GM12878 (cell line): ENCODE data around the gene MPPED1. TPM values are rescaled to one million over a fixed set of nuclear protein-coding genes. Genes with fewer than 3 reads are reported as not detected.

ENCODE experiments used
- ATAC-seq: fragments of 200-7000 bp; cut with Tn5 transposase; 3 replicates; pipeline ENCODE4 v1.9.1; 2020; ENCODE audit warnings: mild to moderate bottlenecking, moderate library complexity
- BruUV-seq: library from RNA; stranded (reverse); fragments of 400-500 nt; replicated peaks from 2 replicates; lab custom pipeline; 2021; lab: Mats Ljungman, UMichigan
- CTCF ChIA-PET: fragments of 300-600 bp; sonication (Branson Sonifier 250); formaldehyde crosslinking; extraction: SDS; loops from one replicate; lab custom pipeline; 2021; ENCODE audit warnings: inconsistent platforms; lab: Yijun Ruan, JAX
- POLR2A ChIA-PET: fragments of 350-600 bp; formaldehyde crosslinking; extraction: SDS; loops from one replicate; lab custom pipeline; 2021; ENCODE audit warnings: inconsistent platforms; lab: Charles Lee
- RAD21 ChIA-PET: fragments of 300-600 bp; sonication (Branson Sonifier 250); formaldehyde crosslinking; loops from one replicate; lab custom pipeline; 2023; ENCODE audit warnings: antibody characterized with exemption; ENCODE audit not compliant: unreplicated experiment; lab: Charles Lee
- SMC1A ChIA-PET: fragments of 300-600 bp; sonication (Branson Sonifier 250); formaldehyde crosslinking; loops from one replicate; lab custom pipeline; 2023; ENCODE audit not compliant: unreplicated experiment, uncharacterized antibody; lab: Charles Lee
- DNase-seq: peaks from one replicate; pipeline ENCODE4 v3.0.0-alpha.2; 2011; ENCODE audit warnings: low read depth, low spot score
- FAIRE-seq: peaks from 3 replicates; lab custom pipeline; 2011; peaks lifted over from hg19 to GRCh38; lab: Jason Lieb, UNC
- H2AFZ ChIP-seq: 2 replicates; pipeline ENCODE4 v1.6.0; 2011; ENCODE audit warnings: low read depth, low read length, control low read depth; ENCODE audit not compliant: control insufficient read depth
- H3K27ac ChIP-seq: 2 replicates; pipeline ENCODE4 v1.5.1; 2011; ENCODE audit warnings: control low read depth; ENCODE audit not compliant: control insufficient read depth, insufficient read depth
- H3K27me3 ChIP-seq, 2 experiments: replicated peaks in 1 of 2; 2 replicates each; pipeline versions ENCODE4 v1.6.0 to v1.6.1; 2011; ENCODE audit warnings: low read length in 1 of 2; ENCODE audit not compliant: control insufficient read depth in 2 of 2, insufficient read depth in 2 of 2
- H3K36me3 ChIP-seq, 2 experiments: 2 replicates each; pipeline ENCODE4 v1.5.1; 2011; ENCODE audit warnings: low read length in 1 of 2; ENCODE audit not compliant: control insufficient read depth in 2 of 2, insufficient read depth in 2 of 2
- H3K4me1 ChIP-seq: 2 replicates; pipeline ENCODE4 v1.6.1; 2011; ENCODE audit warnings: mild to moderate bottlenecking, low read length, moderate library complexity, mixed read lengths; ENCODE audit not compliant: control insufficient read depth, insufficient read depth
- H3K4me2 ChIP-seq: 2 replicates; pipeline ENCODE4 v1.6.0; 2011; ENCODE audit warnings: control low read depth; ENCODE audit not compliant: control insufficient read depth, insufficient read depth
- H3K4me3 ChIP-seq: fragments of 200-600 bp; sonication (generic); 2 replicates; pipeline ENCODE4 v1.5.1; 2016
- H3K79me2 ChIP-seq: 2 replicates; pipeline ENCODE4 v1.6.0; 2011; ENCODE audit warnings: low read length; ENCODE audit not compliant: control insufficient read depth, insufficient read depth
- H3K9ac ChIP-seq: 2 replicates; pipeline ENCODE4 v1.8.0; 2011; ENCODE audit warnings: low read length, control low read depth, mixed read lengths; ENCODE audit not compliant: control insufficient read depth, insufficient read depth
- H3K9me3 ChIP-seq: replicated peaks from 3 replicates; pipeline ENCODE4 v1.5.1; 2011; ENCODE audit warnings: mild to moderate bottlenecking, low read length; ENCODE audit not compliant: control insufficient read depth, insufficient read depth
- H4K20me1 ChIP-seq: 2 replicates; pipeline ENCODE4 v1.6.0; 2011; ENCODE audit not compliant: control insufficient read depth, insufficient read depth
- E2F8 ChIP-seq: fragments of 450-650 bp; IDR thresholded peaks from 2 replicates; pipeline ENCODE4 v1.6.1; 2018; ENCODE audit warnings: mild to moderate bottlenecking, low read depth, moderate library complexity; ENCODE audit not compliant: partially characterized antibody
- WGBS: methylation state at CpG from one replicate; pipeline ENCODE4 v1.1.6; 2016; ENCODE audit warnings: low lambda C conversion rate; ENCODE audit not compliant: insufficient replicate concordance, insufficient coverage; ENCODE audit errors: missing lambda C conversion rate; 5-methylcytosine and 5-hydroxymethylcytosine counted together
- in situ Hi-C: fragments of 300-500 bp; cut with MboI; formaldehyde crosslinking; loops from 9 replicates; pipeline ENCODE4 v1.14.3; 2018; ENCODE audit warnings: mixed read lengths
- intact Hi-C: fragments of 100-400 bp; cut with micrococcal nuclease; formaldehyde crosslinking; loops from one replicate; pipeline ENCODE4 v1.14.2; 2022; ENCODE audit not compliant: unreplicated experiment
- polyA plus RNA-seq, 11 experiments: library from polyadenylated mRNA; depleted of rRNA in 4 of 11; unstranded in 6 of 11; stranded (reverse) in 5 of 11; fragments of >200 nt; fragmentation: Nextera tagmentation in 4 of 11; fragmentation: Illumina TruSeq in 1 of 11; extraction: Ambion mirVana in 4 of 11; extraction: Trizol in 1 of 11; gene quantifications; 1 replicate in 1 of 11; 2 replicates in 10 of 11; pipeline versions ENCODE4 v1.2.1 to v1.2.3, GENCODE V29; 2011 to 2016; ENCODE audit warnings: inconsistent platforms in 2 of 11, missing spikeins in 2 of 11, low read depth in 1 of 11
- total RNA-seq, 4 experiments: library from RNA; depleted of rRNA in 3 of 4; stranded (reverse); fragments of >200 nt in 3 of 4; fragmentation: Illumina TruSeq in 1 of 4; extraction: Trizol in 1 of 4; gene quantifications; 2 replicates each; pipeline versions ENCODE4 v1.2.1 to v1.2.3, GENCODE V29; 2013 to 2021

The MPPED1 gene
- total and polyA plus RNA-seq, 10 of the 15 experiments (the other 5 are each of a cell fraction or from before 2014, with no cell fraction given), result 0.11 TPM; not detected in 9

- no peak for TF ChIP-seq E2F8
- ChIA-PET POLR2A (no interaction called here), RAD21 (no interaction called here), CTCF (interaction anchor here (1.3 kb wide), 1 partner anchor 119 kb away, joined by 3 read pairs; no protein-coding TSS in a partner anchor), SMC1A (no interaction called here)
- Histone ChIP-seq H4K20me1 (no peaks in the 10 kb centered on the region), H3K27ac (no peak overlapping the region), H3K36me3 (no peaks in the 10 kb centered on the region), H3K27me3 (peaks cover 0 to 1% of the 10 kb centered on the region in 2 experiments; a peak in 2 of 4 replicates), H3K4me2 (no peak overlapping the region), H3K9ac (no peak overlapping the region), H3K4me3 (no peak overlapping the region), H3K4me1 (no peaks in the 10 kb centered on the region), H3K79me2 (no peaks in the 10 kb centered on the region), H2AFZ (no peak overlapping the region), H3K9me3 (no peaks in the 10 kb centered on the region)
- ATAC-seq (no peak), DNase-seq (no peak), FAIRE-seq (no peak)
- intact Hi-C loops (no loop called here), in situ Hi-C loops (loop anchor here (10.0 kb wide), 2 partner anchors 432 to 1232 kb away; no protein-coding TSS in a partner anchor)
- no TSS peak for BruUV-seq
- WGBS, result 37% methylated on average over 10 of the region's 14 CpGs
These were observed 18.5 kb upstream of the MPPED1 start for GRCh38 chr22:43393132-43393843.
